ENCODE results near the gene CCNT2.

DNA sequence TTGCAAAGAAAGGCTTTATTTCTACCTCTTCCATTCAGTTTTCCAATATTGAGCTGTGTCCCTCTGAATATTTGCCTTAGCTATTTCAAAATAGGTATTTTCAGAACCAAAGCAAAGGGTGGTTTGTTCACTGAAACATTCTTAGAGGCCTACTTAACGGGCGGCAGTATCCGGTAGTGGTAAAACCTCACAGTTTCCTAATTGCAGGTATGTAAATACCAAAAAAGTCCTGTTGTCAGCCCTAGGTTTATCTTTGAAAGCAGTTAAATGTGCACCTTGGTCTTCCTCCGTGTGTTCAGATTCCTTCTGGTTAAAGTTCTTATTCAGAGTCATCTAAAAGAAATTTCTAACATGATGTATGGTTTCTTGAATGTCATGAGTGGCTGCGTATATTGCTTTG is 38.9 kb downstream of the CCNT2 start:
- TF ChIP-seq GATA2 (IDR thresholded peaks at IDR 0.05; ENCODE audit: low read depth, low read length) (no peak), GATA3 (IDR thresholded peaks at IDR 0.05; ENCODE audit: low read depth, low read length) (no peak)
